ENCODE measurements around the gene VWCE. TPM values are rescaled to one million over a fixed set of nuclear protein-coding genes. Genes with fewer than 3 reads are reported as not detected.

The VWCE gene
- total and polyA plus RNA-seq, 9 of the 15 experiments (the other 6 are each of a cell fraction or from before 2014, with no cell fraction given): 0.06 to 1.6 (median 0.63) TPM; not detected in 1

DNA sequence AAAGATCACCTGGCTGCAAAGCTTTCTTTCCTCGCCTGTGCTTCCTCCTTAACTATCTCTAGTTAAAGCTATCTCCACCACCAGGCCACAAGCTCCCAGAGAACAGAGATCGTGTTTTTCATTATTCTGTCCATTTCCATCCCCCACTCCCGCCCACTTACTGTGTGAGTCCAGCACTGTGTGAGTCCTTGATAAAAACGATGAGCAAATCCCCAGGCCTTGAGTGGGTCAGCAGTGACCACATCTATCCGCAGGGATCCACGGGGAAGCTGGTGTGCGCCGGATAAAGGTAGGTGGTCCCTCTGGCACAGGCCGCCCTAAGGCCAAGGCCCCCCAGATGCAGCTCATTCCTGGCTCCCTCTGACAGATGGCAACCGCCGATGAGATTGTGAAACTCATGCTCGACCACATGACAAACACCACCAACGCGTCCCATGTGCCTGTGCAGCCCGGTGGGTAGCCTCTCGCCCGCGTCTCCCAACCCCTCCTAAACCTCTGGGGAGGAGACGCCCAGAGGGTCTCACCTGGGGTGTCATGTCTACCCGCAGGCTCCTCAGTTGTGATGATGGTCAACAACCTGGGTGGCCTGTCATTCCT is 47.2 kb upstream of the VWCE start (continued):
- TF ChIP-seq, protein P1, sequence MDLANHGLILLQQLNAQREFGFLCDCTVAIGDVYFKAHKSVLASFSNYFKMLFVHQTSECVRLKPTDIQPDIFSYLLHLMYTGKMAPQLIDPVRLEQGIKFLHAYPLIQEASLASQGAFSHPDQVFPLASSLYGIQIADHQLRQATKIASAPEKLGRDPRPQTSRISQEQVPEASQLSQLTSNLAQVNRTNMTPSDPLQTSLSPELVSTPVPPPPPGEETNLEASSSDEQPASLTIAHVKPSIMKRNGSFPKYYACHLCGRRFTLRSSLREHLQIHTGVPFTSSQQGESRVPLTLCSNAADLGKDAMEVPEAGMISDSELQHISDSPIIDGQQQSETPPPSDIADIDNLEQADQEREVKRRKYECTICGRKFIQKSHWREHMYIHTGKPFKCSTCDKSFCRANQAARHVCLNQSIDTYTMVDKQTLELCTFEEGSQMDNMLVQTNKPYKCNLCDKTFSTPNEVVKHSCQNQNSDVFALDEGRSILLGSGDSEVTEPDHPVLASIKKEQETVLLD (IDR thresholded peaks at IDR 0.05): peak; percentile 88
- TF ChIP-seq ZC3H8 (IDR thresholded peaks at IDR 0.05) (no peak), ZNF507 (tag; conservative IDR thresholded peaks at IDR 0.05) (no peak), L3MBTL2 (IDR thresholded peaks at IDR 0.05) (peak; percentile 64; the same call in 1 of the 2 replicates), SRF (CRISPR knock-in tag; IDR thresholded peaks at IDR 0.05) (no peak), ASH1L (IDR thresholded peaks at IDR 0.05; ENCODE audit: borderline replicate concordance, low read depth, partially characterized antibody) (no peak), ZNF354B (CRISPR knock-in tag; IDR thresholded peaks at IDR 0.05) (no peak), ZNF77 (CRISPR knock-in tag; IDR thresholded peaks at IDR 0.05) (no peak), RUNX1 (IDR thresholded peaks at IDR 0.05; ENCODE audit: low read depth) (no peak; the same call in 1 of the 2 replicates), PML (IDR thresholded peaks at IDR 0.05; ENCODE audit: low read length) (peak; percentile 92), ESRRA (IDR thresholded peaks at IDR 0.05; ENCODE audit: borderline replicate concordance, low read depth) (no peak), NR2C2 (CRISPR knock-in tag; IDR thresholded peaks at IDR 0.05) (no peak), NR2C2 (tag; IDR thresholded peaks at IDR 0.05) (no peak), ZNF212 (CRISPR knock-in tag; IDR thresholded peaks at IDR 0.05) (no peak), TSC22D4 (tag; IDR thresholded peaks at IDR 0.05) (no peak), SP1 (CRISPR knock-in tag; IDR thresholded peaks at IDR 0.05) (no peak), ZNF445 (CRISPR knock-in tag; IDR thresholded peaks at IDR 0.05; ENCODE audit: low read depth) (no peak), FOXJ3 (CRISPR knock-in tag; IDR thresholded peaks at IDR 0.05) (no peak)
- TF ChIP-seq, protein P2, sequence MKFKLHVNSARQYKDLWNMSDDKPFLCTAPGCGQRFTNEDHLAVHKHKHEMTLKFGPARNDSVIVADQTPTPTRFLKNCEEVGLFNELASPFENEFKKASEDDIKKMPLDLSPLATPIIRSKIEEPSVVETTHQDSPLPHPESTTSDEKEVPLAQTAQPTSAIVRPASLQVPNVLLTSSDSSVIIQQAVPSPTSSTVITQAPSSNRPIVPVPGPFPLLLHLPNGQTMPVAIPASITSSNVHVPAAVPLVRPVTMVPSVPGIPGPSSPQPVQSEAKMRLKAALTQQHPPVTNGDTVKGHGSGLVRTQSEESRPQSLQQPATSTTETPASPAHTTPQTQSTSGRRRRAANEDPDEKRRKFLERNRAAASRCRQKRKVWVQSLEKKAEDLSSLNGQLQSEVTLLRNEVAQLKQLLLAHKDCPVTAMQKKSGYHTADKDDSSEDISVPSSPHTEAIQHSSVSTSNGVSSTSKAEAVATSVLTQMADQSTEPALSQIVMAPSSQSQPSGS (CRISPR knock-in tag; IDR thresholded peaks at IDR 0.05): no peak
- TF ChIP-seq, protein P3, sequence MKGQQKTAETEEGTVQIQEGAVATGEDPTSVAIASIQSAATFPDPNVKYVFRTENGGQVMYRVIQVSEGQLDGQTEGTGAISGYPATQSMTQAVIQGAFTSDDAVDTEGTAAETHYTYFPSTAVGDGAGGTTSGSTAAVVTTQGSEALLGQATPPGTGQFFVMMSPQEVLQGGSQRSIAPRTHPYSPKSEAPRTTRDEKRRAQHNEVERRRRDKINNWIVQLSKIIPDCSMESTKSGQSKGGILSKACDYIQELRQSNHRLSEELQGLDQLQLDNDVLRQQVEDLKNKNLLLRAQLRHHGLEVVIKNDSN (CRISPR knock-in tag; IDR thresholded peaks at IDR 0.05): peak; percentile 67
- TF ChIP-seq, protein P4, sequence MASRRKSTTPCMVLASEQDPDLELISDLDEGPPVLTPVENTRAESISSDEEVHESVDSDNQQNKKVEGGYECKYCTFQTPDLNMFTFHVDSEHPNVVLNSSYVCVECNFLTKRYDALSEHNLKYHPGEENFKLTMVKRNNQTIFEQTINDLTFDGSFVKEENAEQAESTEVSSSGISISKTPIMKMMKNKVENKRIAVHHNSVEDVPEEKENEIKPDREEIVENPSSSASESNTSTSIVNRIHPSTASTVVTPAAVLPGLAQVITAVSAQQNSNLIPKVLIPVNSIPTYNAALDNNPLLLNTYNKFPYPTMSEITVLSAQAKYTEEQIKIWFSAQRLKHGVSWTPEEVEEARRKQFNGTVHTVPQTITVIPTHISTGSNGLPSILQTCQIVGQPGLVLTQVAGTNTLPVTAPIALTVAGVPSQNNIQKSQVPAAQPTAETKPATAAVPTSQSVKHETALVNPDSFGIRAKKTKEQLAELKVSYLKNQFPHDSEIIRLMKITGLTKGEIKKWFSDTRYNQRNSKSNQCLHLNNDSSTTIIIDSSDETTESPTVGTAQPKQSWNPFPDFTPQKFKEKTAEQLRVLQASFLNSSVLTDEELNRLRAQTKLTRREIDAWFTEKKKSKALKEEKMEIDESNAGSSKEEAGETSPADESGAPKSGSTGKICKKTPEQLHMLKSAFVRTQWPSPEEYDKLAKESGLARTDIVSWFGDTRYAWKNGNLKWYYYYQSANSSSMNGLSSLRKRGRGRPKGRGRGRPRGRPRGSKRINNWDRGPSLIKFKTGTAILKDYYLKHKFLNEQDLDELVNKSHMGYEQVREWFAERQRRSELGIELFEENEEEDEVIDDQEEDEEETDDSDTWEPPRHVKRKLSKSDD (conservative IDR thresholded peaks at IDR 0.05; ENCODE audit: low read length): no peak
- TF ChIP-seq, protein P5, sequence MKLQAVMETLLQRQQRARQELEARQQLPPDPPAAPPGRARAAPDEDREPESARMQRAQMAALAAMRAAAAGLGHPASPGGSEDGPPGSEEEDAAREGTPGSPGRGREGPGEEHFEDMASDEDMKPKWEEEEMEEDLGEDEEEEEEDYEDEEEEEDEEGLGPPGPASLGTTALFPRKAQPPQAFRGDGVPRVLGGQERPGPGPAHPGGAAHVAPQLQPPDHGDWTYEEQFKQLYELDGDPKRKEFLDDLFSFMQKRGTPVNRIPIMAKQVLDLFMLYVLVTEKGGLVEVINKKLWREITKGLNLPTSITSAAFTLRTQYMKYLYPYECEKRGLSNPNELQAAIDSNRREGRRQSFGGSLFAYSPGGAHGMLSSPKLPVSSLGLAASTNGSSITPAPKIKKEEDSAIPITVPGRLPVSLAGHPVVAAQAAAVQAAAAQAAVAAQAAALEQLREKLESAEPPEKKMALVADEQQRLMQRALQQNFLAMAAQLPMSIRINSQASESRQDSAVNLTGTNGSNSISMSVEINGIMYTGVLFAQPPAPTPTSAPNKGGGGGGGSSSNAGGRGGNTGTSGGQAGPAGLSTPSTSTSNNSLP (IDR thresholded peaks at IDR 0.05; ENCODE audit: borderline replicate concordance, low read depth, low read length): 0 out of 2 replicates have a peak, but pooled peaks have one; percentile 59
